HG02981 (cell line): ENCODE measurements around the gene RSU1.

Experiments
- ATAC-seq: cut with Tn5 transposase; IDR thresholded peaks from one replicate; pipeline ENCODE4 v1.9.1; 2021; ENCODE audit warnings: mild to moderate bottlenecking, moderate library complexity; ENCODE audit not compliant: unreplicated experiment

Gene RSU1

DNA sequence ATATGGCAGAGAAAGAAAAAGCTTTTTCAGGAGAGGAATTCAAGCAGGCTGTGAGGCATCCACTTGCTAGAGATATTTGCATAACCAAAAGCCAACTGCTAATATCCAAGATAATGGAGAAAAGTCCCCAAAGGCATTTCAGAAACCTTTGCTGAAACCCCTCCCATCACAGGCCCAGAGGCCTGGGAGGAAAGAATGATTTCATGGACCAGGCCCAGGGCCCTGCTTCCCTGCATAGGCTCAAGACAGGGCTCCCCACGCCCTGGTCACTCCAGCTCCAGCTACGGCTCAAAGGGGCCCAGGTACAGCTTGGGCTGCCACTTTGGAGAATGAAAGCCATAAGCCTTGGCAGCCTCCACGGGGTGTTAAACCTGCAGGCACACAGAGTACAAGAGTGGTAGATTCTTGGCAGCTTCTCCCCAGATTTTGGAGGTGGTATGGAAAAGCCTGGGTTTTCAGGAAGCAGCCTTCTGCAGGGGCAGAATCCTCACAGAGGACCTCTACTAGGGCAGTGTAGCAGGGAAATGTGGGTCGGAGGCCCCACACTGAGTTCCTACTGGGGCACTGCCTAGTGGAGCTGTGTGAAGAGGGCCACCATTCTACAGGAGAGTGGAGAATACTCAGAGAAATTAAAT lies 5.6 kb upstream of the RSU1 start:
- ATAC-seq, result no peak

DNA sequence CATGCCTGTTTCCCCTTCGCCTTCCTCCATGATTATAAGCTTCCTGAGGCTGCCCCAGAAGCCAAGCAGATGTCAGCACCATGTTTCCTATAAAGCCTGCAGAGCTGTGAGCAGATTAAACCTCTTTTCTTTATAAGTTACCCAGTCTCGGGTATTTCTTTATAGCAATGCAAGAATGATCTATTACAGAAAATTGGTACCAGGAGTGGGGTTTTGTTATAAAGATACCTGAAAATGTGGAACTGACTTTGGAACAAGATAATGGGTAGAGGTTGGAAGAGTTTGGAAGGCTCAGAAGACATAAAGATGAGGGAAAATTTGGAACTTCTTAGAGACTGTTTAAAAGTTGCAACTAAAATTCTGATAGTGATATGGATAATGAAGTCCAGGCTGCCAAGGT lies 4.8 kb upstream of the RSU1 start:
- ATAC-seq, result no peak

DNA sequence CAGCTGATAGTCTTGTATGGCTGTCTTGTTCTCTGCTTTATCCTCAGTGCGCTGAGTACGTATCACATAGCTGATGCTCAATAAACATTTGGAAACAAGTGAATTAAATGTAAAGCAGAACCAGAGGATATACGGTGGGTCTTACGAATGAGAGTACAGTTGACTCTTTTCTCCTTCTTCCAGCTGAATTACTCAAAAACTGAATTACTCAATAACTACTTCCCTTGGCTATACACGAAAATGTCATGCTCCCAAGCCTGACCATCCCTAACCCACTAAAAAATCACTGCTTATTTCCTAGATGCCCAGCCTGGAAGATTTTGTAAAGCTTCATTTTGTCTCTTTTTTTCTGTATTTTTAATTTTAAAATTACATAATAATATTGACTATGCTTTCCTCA lies 3.2 kb upstream of the RSU1 start:
- no peak for ATAC-seq

DNA sequence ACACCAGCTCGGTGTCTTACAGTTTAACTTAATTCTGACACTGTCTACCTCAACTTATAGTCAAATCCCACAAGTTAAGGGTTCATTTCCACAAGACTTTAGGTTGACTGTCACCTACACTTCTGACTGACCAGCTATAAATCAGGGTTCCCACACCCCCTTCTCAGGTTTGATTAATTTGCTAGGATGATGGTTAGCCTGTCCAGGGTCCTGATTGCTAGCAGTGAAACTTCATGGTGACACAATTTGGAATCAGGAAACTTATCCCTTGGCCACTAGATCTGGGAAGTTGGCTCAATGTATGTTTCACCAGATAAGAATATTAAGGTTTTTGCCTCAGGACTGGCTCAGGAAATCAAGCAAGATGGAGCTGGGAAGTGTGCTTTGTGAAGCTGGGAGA lies 2.8 kb upstream of the RSU1 start:
- ATAC-seq, result no peak

- no peak for ATAC-seq
Observed at GRCh38 chr10:16819436-16819835, 2.2 kb upstream of the RSU1 start.

DNA sequence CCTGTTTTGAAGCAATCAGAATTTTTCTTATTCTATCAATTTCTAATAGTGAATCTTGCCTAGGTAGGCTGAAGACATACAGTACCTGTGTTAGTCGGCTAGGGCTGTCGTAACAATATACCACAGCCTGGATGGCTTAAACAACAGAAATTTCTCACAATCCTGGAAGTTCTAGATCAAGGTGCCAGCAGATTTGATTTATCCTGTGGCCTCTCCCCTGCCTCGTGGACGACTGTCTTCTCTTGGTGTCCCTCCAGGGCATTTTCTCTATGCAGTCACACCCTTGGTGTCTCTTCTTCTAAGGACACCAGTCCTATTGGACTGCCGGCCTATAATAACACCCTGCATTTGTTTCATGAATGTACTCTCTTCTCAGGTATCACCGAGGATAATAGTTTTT lies 1.8 kb upstream of the RSU1 start:
- ATAC-seq, result no peak

- no peak for ATAC-seq
Observed at GRCh38 chr10:16816830-16817124, 447 bp downstream of the RSU1 start.

DNA sequence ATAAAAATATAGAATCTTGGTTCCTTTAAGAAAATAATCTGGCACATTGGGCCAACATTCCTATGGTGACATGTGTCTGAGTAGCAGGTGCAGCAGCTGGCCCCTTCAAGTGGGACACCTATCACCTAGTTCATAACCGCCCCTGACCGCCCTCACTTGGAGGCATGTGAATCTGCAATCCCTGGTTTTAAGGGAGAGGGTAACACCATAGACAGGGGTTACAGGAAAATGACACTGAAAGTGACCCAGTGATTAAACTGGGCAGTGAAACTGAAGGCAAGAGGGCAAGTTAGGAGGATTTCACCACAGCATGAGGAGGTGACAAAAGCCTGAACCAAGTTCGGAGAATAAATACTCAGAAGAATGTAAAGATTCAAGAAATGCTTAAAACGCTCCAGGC lies 1.1 kb downstream of the RSU1 start:
- ATAC-seq, result no peak

DNA sequence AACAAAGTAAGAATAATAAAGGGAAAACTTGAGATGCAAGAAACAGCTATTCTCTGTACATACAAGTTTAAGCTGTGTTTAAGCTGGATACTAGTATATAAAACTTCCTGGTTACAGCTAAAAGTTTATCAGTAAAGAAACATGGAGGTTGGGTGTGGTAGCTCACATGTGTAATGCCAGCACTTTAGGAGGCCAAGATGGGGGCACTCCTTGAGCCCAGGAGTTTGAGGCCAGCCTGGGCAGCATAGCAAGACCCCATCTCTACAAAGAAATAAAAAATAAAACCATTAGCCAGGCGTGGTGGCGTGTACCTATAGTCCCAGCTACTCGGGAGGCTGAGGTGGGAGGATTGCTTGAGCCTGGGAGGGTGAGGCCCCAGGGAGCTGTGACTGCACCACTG lies 3.2 kb downstream of the RSU1 start:
- no peak for ATAC-seq

GRCh38 chr10:16812676-16813075 lies 4.5 kb downstream of the RSU1 start:
- ATAC-seq, result no peak

GRCh38 chr10:16811765-16812164 lies 5.5 kb downstream of the RSU1 start:
- no peak for ATAC-seq

DNA sequence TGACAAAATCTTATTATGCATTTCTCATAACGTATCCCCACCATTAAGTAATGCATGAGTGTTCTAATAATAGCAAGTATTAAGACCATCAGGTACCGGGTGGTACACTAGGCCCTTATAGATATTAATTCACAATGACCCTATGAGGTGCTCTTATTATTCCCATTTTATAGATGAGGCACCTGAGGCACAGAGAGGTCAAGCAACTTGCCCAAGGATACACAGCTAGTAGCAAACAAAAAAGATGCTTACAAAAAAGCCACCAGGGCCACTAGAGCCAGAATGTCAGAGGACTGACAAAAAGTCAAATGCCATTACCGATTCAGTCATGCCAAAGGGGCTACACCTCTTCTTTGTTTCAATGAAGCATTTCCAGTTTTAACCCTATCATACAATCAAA lies 5.9 kb downstream of the RSU1 start:
- ATAC-seq, result no peak

GRCh38 chr10:16809074-16809718 lies 8.0 kb downstream of the RSU1 start:
- no peak for ATAC-seq

GRCh38 chr10:16804123-16804522 lies 13.1 kb downstream of the RSU1 start:
- ATAC-seq, result no peak

DNA sequence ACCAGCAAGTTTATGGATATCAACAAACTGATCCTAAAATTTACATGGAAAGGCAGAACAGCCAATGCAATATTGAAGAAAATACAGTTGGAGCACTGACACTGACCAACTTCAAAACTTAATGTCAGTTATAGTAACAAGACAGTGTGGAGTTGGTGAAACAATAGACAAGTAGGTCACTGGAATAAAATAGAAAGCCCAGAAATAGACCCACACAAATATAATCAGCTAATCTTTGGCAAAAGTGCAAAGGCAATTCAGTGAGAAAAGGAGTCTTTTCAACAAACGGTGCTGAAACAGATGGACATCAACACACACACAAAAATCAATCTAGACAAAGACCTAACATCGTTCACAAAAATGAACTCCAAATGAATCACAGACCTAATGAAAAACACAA lies 13.8 kb downstream of the RSU1 start:
- no peak for ATAC-seq

- peak; percentile 80 for ATAC-seq
Observed at GRCh38 chr10:16799621-16800020, 17.6 kb downstream of the RSU1 start.

GRCh38 chr10:16798571-16798970 lies 18.7 kb downstream of the RSU1 start:
- no peak for ATAC-seq

DNA sequence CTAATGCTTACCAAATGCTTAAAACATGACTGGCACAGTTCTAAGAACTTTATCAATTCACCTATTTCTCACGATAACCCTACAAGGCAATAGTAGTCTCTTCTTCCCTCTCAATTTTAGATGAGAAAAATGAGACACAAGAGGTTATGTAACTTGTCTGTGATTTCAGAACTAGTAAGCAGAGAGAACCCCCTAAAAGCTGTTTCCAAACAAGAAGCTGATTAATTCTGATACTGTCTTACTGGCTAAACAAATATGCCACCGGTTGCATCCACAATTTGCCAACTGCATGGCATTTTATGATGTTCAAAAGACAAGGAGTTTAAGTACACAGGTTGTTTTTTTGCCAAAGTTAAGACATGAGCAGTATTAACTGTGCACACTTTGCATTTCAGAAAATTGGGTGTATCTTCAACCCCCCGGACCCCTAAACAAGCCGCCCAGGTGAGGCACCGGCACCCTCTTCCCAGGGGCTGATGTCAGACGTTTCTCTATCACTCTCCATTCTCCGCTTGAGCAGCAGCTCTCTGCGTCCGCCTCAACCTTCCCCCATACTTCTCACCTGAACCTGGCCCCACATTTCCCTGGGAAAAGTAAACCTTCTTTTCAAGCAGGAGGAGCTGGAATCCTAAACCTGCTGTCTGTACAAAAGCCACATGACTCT lies 21.7 kb downstream of the RSU1 start:
- no peak for ATAC-seq

- no peak for ATAC-seq
Observed at GRCh38 chr10:16794005-16794404, 23.2 kb downstream of the RSU1 start.

DNA sequence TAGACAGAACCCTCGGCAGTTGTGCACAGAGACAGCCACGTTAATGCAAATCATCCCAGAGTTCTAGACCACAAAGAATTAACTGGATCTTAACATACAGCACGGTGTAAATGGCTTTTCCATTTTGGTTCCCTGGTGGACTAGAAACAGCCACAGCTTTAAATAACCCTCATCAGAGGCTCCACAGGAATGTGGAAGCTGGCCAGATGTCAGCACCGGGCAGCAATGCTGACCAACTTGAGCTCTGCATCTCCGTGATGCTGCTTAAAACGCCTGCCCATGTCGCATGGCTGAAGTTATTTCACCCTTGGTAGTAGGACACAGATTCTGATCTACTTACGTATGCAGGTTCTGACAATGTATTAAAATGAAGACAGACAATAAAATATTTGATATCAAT lies 24.5 kb downstream of the RSU1 start:
- ATAC-seq, result no peak

- ATAC-seq, result no peak
Observed at GRCh38 chr10:16789765-16790164, 27.5 kb downstream of the RSU1 start.

- ATAC-seq, result no peak
Observed at GRCh38 chr10:16789261-16789660, 28.0 kb downstream of the RSU1 start.

GRCh38 chr10:16788778-16789177 lies 28.4 kb downstream of the RSU1 start:
- ATAC-seq, result no peak
